Panc1 (cell line): ENCODE measurements around the gene TMEM131.

Experiments
- CTCF ChIP-seq: fragments of 450-650 bp; IDR thresholded peaks from 2 replicates; pipeline ENCODE4 v1.5.1; 2017; ENCODE audit warnings: mild to moderate bottlenecking
- REST ChIP-seq, 2 experiments: IDR thresholded peaks; 2 replicates each; pipeline ENCODE4 v1.6.1; 2011 to 2012; ENCODE audit warnings: low read depth in 2 of 2, control low read depth in 1 of 2, low read length in 1 of 2, mild to moderate bottlenecking in 1 of 2, moderate library complexity in 1 of 2; ENCODE audit not compliant: insufficient read depth in 1 of 2

- TF ChIP-seq CTCF (no peak), REST (IDR thresholded peaks at IDR 0.05; ENCODE audit: insufficient read depth in 1 of 2, low read depth in 2 of 2, low read length in 1 of 2) (no peak)
Measured at GRCh38 chr2:98008415-98008814, 12.7 kb upstream of the TMEM131 start.
